Measurements from ENCODE around the gene TASL. TPM values are rescaled to one million over a fixed set of nuclear protein-coding genes. Genes with fewer than 3 reads are reported as not detected.

TASL gene
- total and polyA plus RNA-seq, 12 donors = 0.12 to 2.6 (median 0.28) TPM; not detected in 2

DNA sequence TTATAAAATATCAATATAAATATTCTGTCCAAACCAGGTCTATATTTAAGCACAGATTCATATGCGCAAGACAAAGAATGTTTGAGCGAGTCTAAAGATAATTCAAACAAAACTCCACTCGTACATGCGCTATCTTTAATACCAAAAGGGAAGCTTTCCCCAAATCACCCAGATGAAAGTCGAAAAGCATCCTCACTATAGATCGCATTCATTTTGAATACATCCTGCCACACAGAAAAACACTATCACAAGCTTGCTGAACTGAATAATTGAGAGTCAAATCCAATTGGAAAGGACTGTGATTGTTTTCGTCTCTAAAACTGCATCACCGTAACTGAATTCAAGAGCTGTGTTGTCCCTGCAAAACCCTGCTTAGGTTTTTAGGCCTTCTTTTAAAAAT is 685 bp downstream of the TASL start:
- TF ChIP-seq, protein P1, sequence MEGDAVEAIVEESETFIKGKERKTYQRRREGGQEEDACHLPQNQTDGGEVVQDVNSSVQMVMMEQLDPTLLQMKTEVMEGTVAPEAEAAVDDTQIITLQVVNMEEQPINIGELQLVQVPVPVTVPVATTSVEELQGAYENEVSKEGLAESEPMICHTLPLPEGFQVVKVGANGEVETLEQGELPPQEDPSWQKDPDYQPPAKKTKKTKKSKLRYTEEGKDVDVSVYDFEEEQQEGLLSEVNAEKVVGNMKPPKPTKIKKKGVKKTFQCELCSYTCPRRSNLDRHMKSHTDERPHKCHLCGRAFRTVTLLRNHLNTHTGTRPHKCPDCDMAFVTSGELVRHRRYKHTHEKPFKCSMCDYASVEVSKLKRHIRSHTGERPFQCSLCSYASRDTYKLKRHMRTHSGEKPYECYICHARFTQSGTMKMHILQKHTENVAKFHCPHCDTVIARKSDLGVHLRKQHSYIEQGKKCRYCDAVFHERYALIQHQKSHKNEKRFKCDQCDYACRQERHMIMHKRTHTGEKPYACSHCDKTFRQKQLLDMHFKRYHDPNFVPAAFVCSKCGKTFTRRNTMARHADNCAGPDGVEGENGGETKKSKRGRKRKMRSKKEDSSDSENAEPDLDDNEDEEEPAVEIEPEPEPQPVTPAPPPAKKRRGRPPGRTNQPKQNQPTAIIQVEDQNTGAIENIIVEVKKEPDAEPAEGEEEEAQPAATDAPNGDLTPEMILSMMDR (IDR thresholded peaks at IDR 0.05) = no peak
- Histone ChIP-seq H3K4me3 (peak overlapping the region in 4 of 10 donors; percentile 11 to 44 (median 20)), H3K27me3 (no peaks in the 10 kb centered on the region), H3K36me3 (no peaks in the 10 kb centered on the region), H3K9me3 (no peaks in the 10 kb centered on the region), H3K4me1 (peaks cover 0 to 5% (median 0%) of the 10 kb centered on the region in 9 donors), H3K27ac (peak overlapping the region in 2 of 10 donors; percentile 4 to 86)
- DNase-seq (no peak), ATAC-seq (no peak)
- intact Hi-C loops (cut with DNase I) = loop anchor here in 3 of 10 donors (10.0 kb wide), 3 partner anchors 48 to 138 kb away; no protein-coding TSS in a partner anchor
- 78 to 88% methylated on average over 8 of the region's 8 CpGs for WGBS, 2 donors

DNA sequence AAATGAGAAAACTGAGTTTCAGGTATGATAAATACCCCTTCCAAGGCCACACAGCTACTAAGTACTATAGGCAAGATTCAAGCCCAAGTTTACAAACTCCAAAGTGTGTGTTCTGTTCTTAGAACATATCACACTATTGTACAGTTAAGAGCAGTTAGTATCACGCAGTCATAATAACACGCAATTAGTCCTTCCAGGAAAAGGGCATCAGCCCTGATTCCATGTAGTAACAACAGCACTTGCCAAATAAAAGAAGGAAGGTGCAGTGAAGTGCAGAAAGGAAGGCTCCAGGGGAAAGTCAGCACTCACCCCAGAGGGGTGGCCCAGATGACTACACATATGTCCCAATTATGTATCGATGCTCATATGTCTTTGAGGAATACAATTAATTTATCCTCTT is 4.4 kb downstream of the TASL start:
- 71 to 81% methylated on average over 3 of the region's 3 CpGs for WGBS, 2 donors
- Histone ChIP-seq H3K27me3 (no peaks in the 10 kb centered on the region), H3K4me3 (peak overlapping the region in 1 of 10 donors; percentile 13), H3K4me1 (peaks cover 0 to 7% (median 0%) of the 10 kb centered on the region in 9 donors), H3K9me3 (no peaks in the 10 kb centered on the region), H3K27ac (peak overlapping the region in 2 of 10 donors; percentile 1 to 9), H3K36me3 (no peaks in the 10 kb centered on the region)
- DNase-seq = no peak
- TF ChIP-seq, protein P1 (IDR thresholded peaks at IDR 0.05) = no peak
- ATAC-seq = peak in 3 of 8 donors; percentile 26 to 67 (median 64)
- intact Hi-C loops (cut with DNase I) = loop anchor here in 7 of 10 donors (5.0 to 10.0 kb wide), 5 partner anchors 52 to 149 kb away; no protein-coding TSS in a partner anchor

DNA sequence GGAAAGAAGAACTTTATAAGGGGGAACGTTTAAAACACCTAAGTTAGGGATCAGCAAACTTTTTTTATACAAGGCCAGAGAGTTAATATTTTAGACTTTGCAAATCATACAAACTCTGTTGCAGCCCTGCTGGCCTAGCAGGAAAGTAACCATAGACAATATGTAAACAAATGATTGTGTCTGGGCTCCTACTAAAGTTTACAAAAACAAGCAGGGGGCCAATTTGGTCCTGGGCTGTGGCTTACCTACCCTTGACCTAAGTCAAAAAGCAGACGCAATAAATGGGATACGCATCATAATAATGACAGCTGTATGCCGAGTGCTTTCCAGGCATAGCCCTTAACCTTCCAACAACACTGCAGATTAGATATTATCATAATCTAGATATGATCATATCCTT is 4.9 kb downstream of the TASL start:
- DNase-seq (no peak), ATAC-seq (no peak)
- intact Hi-C loops (cut with DNase I) = loop anchor here in 7 of 10 donors (5.0 to 10.0 kb wide), 5 partner anchors 52 to 150 kb away; no protein-coding TSS in a partner anchor
- TF ChIP-seq, protein P1 (IDR thresholded peaks at IDR 0.05) = no peak
- no peaks in the 10 kb centered on the region for H3K36me3 ChIP-seq
- peaks cover 0 to 11% (median 0%) of the 10 kb centered on the region in 9 donors for H3K4me1 ChIP-seq
- no peaks in the 10 kb centered on the region for H3K9me3 ChIP-seq
- WGBS, 2 donors = 61 to 64% methylated on average over 4 of the region's 4 CpGs
- peak overlapping the region in 2 of 10 donors; percentile 1 to 9 for H3K27ac ChIP-seq
- H3K4me3 ChIP-seq = peak overlapping the region in 1 of 10 donors; percentile 13
- H3K27me3 ChIP-seq = no peaks in the 10 kb centered on the region

DNA sequence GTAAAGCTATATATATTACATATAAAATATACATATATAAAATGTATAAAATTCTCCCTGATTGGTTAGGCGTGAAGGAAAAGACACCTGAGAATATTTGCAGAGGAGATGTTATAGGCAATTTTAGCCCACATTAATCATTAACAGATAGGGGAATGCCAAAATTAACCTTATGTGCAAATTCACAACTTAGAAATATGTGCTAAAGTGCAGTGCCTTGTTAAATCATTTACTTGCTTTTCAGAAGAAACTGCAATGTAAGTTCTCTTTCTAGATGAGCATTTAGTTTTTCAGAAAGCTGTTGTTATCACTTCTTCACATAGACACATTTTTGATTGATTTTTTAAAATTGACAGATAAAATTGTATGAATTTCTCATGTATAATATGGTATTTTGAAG is 5.6 kb downstream of the TASL start:
- Histone ChIP-seq H3K9me3 (no peaks in the 10 kb centered on the region), H3K4me1 (peaks cover 0 to 11% (median 0%) of the 10 kb centered on the region in 9 donors), H3K36me3 (no peaks in the 10 kb centered on the region), H3K27me3 (no peaks in the 10 kb centered on the region), H3K27ac (no peak overlapping the region), H3K4me3 (no peak overlapping the region)
- TF ChIP-seq, protein P1 (IDR thresholded peaks at IDR 0.05) = no peak
- ATAC-seq (no peak), DNase-seq (no peak)
- intact Hi-C loops (cut with DNase I) = loop anchor here in 7 of 10 donors (5.0 to 10.0 kb wide), 5 partner anchors 53 to 150 kb away; no protein-coding TSS in a partner anchor
- 80 to 81% methylated on average over 1 of the region's 1 CpG for WGBS, 2 donors
